Smooth muscle cell of the brain vasculature (primary cell): ENCODE results near the gene GFPT2.

Experiments used
- DNase-seq: peaks from one replicate; pipeline ENCODE4 v3.0.0-alpha.2; 2012; ENCODE audit warnings: low read depth, low spot score

The GFPT2 gene

GRCh38 chr5:180350711-180351465, 2.2 kb downstream of the GFPT2 start:
- no peak for DNase-seq

GRCh38 chr5:180350296-180350695, 2.8 kb downstream of the GFPT2 start:
- no peak for DNase-seq

GRCh38 chr5:180349391-180349790, 3.7 kb downstream of the GFPT2 start:
- DNase-seq, result no peak

DNA sequence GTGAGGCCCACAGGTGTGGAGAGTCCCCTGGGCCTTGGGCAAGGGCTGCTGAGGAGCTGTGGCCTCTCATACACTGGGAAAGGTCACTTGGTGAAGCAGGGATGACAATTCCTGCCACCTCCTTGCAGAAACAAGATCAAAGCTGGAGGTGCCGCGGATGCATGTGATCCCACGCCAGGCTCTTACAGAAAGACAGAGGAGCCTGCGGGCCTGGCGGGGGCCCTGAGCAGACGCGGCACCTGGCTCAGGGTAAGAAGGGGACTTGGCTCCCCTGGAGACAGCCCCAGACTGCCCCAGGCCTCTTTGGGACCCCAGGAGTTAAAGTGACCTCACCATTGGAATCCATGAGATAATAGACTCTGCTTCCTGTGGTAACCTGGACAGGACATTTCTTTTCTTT, 4.8 kb downstream of the GFPT2 start:
- DNase-seq, result no peak

- no peak for DNase-seq
These were observed 5.4 kb downstream of the GFPT2 start for GRCh38 chr5:180347702-180348101.

GRCh38 chr5:180346358-180346757, 6.8 kb downstream of the GFPT2 start:
- no peak for DNase-seq

GRCh38 chr5:180345781-180346180, 7.4 kb downstream of the GFPT2 start:
- DNase-seq, result no peak

DNA sequence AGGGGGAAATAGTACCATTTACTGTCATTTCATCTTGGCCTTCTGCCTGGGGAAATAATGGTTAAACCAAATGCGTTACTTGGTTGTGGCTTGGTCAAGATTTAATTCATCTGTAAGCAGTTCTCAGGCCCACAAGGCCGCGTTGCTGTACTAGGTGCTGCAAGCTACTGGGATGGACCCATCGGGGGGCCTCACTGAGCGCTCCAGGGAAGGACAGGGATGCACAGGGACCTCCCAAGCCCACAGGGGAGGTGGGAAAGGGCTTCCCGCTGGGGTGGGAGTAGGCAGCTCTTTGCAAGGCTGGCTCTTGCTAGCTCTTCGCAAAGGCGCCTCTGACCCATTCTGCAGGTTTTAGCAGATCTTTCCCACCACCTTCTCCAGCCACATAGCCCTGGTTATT, 8.0 kb downstream of the GFPT2 start:
- no peak for DNase-seq

DNA sequence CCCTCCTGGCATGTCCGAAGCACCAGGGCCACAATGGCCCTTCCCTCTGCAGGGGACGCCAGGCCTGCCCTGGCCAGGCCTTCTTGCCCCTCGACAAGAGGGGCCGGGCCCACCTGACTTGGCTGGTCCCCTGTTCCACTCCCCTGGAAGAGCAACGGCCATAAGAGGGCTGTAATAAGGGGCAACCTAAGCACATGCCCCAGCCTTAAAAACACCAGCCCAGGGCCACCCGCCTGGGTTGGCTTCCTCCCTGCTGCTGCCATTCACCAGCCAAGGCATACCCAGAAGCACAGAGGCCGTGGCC, 8.5 kb downstream of the GFPT2 start:
- no peak for DNase-seq

DNA sequence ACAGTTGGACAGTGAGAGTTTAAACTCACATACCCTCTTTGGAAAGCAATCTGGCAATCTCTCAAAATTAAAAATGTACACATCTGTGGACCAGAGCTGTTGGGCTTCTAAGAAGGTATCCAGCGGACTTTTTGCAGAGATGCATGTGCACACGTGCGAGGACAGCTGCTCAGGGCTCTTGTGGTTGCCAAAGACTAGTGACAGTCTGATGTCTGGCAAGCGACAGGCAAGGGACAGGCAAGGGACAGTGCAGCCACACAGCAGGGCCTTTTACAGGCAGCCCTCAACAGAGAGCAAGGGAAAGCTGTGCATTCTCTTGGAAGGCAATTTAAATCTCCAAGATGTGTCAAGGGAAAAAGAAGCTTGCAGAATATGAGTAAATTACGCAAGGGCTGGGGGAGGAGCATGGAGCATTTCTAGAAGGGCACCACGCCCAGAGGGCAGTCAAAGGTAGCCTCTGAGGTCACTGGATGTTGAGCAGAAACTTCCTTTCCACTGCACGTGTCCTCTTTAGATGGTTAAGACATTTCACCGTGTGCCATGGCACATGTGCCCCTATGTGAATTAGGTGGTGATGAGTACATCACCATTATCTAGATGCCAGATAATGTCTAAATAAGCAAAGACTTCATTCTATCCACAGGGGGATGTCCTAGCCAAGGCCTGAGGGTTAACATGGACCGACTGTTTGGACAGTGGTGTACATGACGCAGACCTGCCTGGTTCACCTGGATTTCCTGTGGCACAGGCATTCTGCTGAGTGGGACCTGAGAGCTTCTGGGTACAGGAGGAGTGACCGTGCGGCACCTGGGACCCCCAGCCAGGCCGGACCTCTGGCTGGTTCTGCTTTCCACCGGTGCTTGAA, 9.1 kb downstream of the GFPT2 start:
- DNase-seq, result no peak

- DNase-seq, result no peak
These were observed 9.9 kb downstream of the GFPT2 start for GRCh38 chr5:180343110-180343830.

GRCh38 chr5:180341595-180341994, 11.5 kb downstream of the GFPT2 start:
- DNase-seq, result no peak

GRCh38 chr5:180340856-180341255, 12.3 kb downstream of the GFPT2 start:
- no peak for DNase-seq

DNA sequence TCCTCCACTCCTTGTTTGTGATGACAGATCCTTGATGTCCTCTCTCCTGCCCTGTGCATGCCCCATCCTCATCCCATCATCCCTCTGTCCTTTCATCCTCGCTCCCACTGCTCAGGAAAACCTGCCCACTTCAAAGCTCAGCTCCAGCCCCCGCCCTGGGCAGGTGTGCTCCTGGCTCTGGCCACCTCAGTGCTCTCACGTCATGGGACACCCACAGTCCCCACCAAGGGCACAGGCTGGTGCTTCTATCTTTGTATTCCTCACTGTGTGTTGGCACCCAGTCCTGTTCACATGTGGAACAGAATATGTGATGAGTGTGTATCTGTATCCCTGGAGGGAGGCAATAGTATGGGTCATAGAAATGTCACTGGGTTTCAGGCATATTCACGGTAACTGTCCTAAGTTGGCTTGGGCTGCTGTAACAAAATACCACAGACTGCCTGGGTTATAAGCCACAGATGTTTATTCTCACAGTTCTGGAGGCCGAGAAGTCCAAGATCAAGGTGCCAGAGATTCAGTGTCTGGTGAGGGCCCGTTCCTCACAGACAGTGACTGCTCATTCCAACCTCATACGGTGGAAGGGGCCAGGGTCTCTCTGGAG, 13.5 kb downstream of the GFPT2 start:
- DNase-seq, result no peak

GRCh38 chr5:180338001-180338707, 15.0 kb downstream of the GFPT2 start:
- no peak for DNase-seq

- no peak for DNase-seq
These were observed 16.7 kb downstream of the GFPT2 start for GRCh38 chr5:180336234-180337020.

- DNase-seq, result no peak
These were observed 17.4 kb downstream of the GFPT2 start for GRCh38 chr5:180335614-180336233.

DNA sequence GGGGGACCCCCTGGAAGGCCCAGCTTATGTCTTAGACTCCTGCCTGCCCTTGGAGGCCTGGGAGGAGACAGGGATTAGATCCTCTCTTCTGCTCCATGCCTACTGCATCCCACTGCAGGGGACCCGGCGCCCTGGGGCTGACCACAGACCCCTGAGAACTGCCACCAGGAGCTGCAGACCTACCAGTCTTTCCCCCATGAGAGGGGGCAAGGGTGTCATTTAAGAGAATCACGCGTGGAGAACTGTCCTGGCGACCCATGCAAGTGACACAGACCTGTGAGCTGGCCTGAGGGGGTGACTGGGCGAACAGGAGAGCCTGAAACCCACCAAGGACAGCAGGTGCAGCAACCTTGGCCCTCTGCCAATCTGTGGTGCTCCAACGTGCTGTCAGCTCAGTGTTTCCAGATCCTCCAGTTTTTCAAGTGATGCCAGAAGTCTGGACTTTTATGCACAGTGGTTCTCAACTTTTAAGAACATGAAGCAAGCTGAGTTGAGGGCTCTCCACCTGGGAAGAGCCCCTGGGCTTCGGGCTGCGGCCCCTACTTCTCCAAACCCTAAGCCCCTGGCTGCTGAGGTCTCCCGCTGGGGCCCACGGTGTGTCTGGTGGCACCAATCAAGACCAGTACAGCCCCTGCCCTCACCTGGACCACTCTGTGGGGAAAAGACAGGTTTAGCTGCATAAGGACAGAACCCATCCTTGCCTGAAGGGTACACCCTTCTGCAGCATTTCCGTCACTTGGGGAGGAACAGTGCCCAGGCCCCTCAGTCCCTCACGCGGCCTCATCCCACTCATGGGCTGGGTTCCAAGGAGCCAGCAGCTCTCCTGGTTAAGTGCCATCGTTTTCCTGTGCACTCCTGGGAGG, 18.2 kb downstream of the GFPT2 start:
- no peak for DNase-seq

DNA sequence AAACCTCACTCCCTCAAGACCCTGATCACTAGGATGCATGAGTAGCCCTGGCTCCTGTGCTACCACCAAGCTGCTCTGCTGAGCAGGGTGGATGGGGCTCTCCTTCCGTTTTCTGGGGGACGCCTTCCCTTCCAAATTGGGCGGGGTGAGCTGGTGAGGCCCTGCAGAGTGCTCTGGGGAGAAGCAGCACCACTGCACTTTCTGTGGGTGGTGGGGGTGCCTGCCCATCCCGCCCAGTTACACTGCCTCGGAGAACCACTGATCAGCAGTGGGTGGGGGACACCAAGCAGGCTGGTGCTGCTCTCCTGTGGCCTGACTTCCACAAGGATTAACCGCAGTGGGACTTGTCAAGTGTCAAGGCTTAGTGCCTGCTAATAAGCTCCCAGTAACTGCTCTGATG, 19.0 kb downstream of the GFPT2 start:
- DNase-seq, result no peak
